GM12892 (cell line): ENCODE results near the gene SMG9.

Experiments used
- POLR2A ChIP-seq: IDR thresholded peaks from 2 replicates; pipeline ENCODE4 v1.6.1; 2011; ENCODE audit warnings: low read depth, low read length, control low read depth
- POLR2AphosphoS5 ChIP-seq: IDR thresholded peaks from 2 replicates; pipeline ENCODE4 v1.6.1; 2011; ENCODE audit warnings: low read depth, low read length, control low read depth
- TAF1 ChIP-seq: IDR thresholded peaks from 2 replicates; pipeline ENCODE4 v1.6.1; 2011; ENCODE audit warnings: low read depth, mild to moderate bottlenecking, control low read depth, low read length, borderline replicate concordance

DNA sequence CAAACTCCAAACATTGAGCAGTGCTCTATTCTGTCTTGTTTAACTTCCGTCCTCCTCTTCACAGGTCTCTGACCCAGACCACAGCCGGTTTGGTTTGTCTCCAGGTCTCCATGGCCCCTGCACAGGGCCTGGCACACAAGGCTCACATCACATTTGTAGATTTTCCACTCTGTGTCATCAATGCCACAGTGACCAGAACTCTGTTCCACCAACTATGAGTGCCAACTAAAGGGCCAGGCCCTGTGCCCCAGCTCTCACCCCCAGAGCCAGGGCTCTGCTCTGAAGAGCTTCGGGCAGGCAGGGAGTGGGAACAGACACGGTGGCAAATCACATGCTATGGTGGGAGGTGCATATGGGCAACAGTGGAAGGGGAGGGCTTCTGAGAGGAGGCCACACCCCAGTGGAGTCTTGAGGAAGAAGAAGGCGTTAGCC, 16.0 kb downstream of the SMG9 start:
- TF ChIP-seq POLR2AphosphoS5 (no peak), POLR2A (no peak), TAF1 (no peak)
